Measurements from ENCODE around the gene BRD4. TPM values are rescaled to one million over a fixed set of nuclear protein-coding genes. Genes with fewer than 3 reads are reported as not detected.
A peak's percentile ranks its signal among the peaks of the same experiment; 100 is the strongest.

The BRD4 gene
- total RNA-seq, 4 donors from 2014 or later: 7.7 to 38.2 (median 31.3) TPM

- Histone ChIP-seq H3K27ac (peak overlapping the region in 2 of 4 donors; percentile 5 to 34), H3K4me1 (peaks cover 13 to 47% (median 14%) of the 10 kb centered on the region in 3 donors), H3K4me3 (no peak overlapping the region), H3K36me3 (no peaks in the 10 kb centered on the region), H3K9me3 (no peaks in the 10 kb centered on the region), H3K27me3 (no peaks in the 10 kb centered on the region)
- TF ChIP-seq POLR2A (IDR thresholded peaks at IDR 0.05): no peak
- no peak for TF ChIP-seq CTCF (IDR thresholded peaks at IDR 0.05)
- DNase-seq: no peak
- 63 to 68% methylated on average over 6 of the region's 6 CpGs for WGBS, 2 donors
- intact Hi-C loops (cut with DNase I): no loop called here
Measured at GRCh38 chr19:15220833-15221232, 111.5 kb downstream of the BRD4 start.

- no peaks in the 10 kb centered on the region for H3K36me3 ChIP-seq
- no peaks in the 10 kb centered on the region for H3K9me3 ChIP-seq
- intact Hi-C loops (cut with DNase I): no loop called here
- H3K27me3 ChIP-seq: no peaks in the 10 kb centered on the region
- TF ChIP-seq CTCF (IDR thresholded peaks at IDR 0.05): no peak
- no peak for TF ChIP-seq POLR2A (IDR thresholded peaks at IDR 0.05)
- no peak overlapping the region for H3K27ac ChIP-seq
- H3K4me3 ChIP-seq: no peak overlapping the region
- peaks cover 7 to 41% (median 7%) of the 10 kb centered on the region in 3 donors for H3K4me1 ChIP-seq
- 75 to 84% methylated on average over 4 to 7 of the region's 7 CpGs for WGBS, 2 donors
- no peak for DNase-seq
Measured at GRCh38 chr19:15218501-15218900, 113.8 kb downstream of the BRD4 start.

GRCh38 chr19:15216363-15216762 lies 116.0 kb downstream of the BRD4 start:
- Histone ChIP-seq H3K4me3 (no peak overlapping the region), H3K36me3 (no peaks in the 10 kb centered on the region), H3K27ac (peak overlapping the region in 3 of 4 donors; percentile 40 to 48 (median 45)), H3K27me3 (peaks cover 0 to 5% (median 0%) of the 10 kb centered on the region in 4 donors), H3K9me3 (no peaks in the 10 kb centered on the region), H3K4me1 (peaks cover 0 to 32% (median 0%) of the 10 kb centered on the region in 3 donors)
- intact Hi-C loops (cut with DNase I): no loop called here
- WGBS, 2 donors: 23 to 64% methylated on average over 7 of the region's 7 CpGs
- TF ChIP-seq CTCF (IDR thresholded peaks at IDR 0.05): no peak
- TF ChIP-seq POLR2A (IDR thresholded peaks at IDR 0.05): no peak
- no peak for DNase-seq

DNA sequence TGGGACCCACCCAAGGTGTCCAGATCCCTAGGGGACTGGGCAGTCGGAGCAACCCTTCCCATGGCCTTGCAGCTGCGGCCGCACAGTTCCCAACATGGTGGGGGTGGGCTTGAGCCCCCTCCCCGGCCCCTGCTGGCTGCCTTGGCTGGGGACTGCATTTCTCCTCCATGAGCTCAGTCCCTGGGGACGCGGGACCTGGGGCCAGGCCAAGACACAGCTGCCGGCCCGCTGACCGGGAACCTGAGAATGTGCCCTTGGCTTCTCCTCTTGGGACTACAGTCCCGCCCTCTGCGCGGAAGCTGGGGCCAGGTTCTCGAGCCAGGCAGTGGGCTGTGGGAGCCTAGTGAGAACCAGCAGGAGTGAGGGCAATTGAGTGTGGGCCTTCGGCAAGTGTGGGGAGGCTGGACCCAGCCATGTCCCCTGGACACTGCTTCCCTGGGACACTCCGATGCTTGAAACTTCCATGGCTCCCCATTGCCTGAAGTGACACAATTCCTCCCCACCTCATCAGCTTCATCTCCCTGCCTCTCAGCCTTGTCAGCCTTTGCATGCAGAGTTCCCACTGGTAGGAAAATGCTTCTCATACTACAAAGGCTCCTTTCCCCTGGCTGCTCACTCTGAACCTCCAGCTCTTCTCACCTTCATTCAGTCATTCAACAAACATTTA lies 118.5 kb downstream of the BRD4 start:
- Histone ChIP-seq H3K4me1 (peaks cover 0 to 44% (median 9%) of the 10 kb centered on the region in 3 donors), H3K36me3 (no peaks in the 10 kb centered on the region), H3K9me3 (no peaks in the 10 kb centered on the region), H3K27me3 (peaks cover 0 to 5% (median 0%) of the 10 kb centered on the region in 4 donors), H3K4me3 (no peak overlapping the region), H3K27ac (peak overlapping the region in 3 of 4 donors; percentile 42 to 47 (median 42))
- intact Hi-C loops (cut with DNase I): no loop called here
- no peak for TF ChIP-seq POLR2A (IDR thresholded peaks at IDR 0.05)
- no peak for TF ChIP-seq CTCF (IDR thresholded peaks at IDR 0.05)
- DNase-seq: no peak
- 85 to 89% methylated on average over 3 of the region's 15 CpGs for WGBS, 2 donors

DNA sequence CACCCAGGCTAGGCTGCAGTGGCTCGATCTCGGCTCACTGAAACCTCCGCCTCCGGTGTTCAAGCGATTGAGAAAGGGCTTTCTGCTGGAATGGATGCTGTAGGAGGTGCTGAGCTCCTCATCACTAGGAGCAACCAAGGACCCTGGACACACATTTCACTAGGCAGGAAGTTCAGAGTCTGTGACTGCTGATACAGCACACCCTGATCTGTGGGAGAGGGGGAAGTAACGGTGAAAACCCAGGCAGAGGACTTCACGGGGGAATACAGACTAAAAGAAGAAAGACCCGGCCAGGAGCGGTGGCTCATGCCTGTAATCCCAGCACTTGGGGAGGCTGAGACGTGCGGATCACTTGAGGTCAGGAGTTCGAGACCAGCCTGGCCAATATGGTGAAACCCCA lies 119.6 kb downstream of the BRD4 start:
- peaks cover 0 to 5% (median 0%) of the 10 kb centered on the region in 4 donors for H3K27me3 ChIP-seq
- no peaks in the 10 kb centered on the region for H3K9me3 ChIP-seq
- H3K36me3 ChIP-seq: no peaks in the 10 kb centered on the region
- no peak overlapping the region for H3K4me3 ChIP-seq
- WGBS, 2 donors: 83 to 86% methylated on average over 7 to 8 of the region's 12 CpGs
- no peak for DNase-seq
- peaks cover 0 to 44% (median 9%) of the 10 kb centered on the region in 3 donors for H3K4me1 ChIP-seq
- intact Hi-C loops (cut with DNase I): no loop called here
- TF ChIP-seq CTCF (IDR thresholded peaks at IDR 0.05) (no peak), POLR2A (IDR thresholded peaks at IDR 0.05) (no peak)
- no peak overlapping the region for H3K27ac ChIP-seq
